ENCODE measurements around the gene HNRNPCL1.
"Not testable (repeated sequence)": the region's sequence is repeated elsewhere in the genome, so short reads cannot be mapped to it uniquely, and the experiment has no call there.

The HNRNPCL1 gene

GRCh38 chr1:12848620-12849019 is at the start of gene HNRNPCL1:
HNRNPCL1 (minus strand) TSS chr1:12848720; CDS start chr1:12848289, 431 bp downstream.
- not testable (repeated sequence) for DNase-seq

GRCh38 chr1:12898170-12898569 is 49.6 kb upstream of the HNRNPCL1 start, which contains the start of gene PRAMEF10:
PRAMEF10 (minus strand) TSS chr1:12898270; CDS start chr1:12895847, 2,423 bp downstream.
- DNase-seq: not testable (repeated sequence)

- not testable (repeated sequence) for DNase-seq
Observed at GRCh38 chr1:12886101-12886500, 37.6 kb upstream of the HNRNPCL1 start, which contains the start of gene PRAMEF4. PRAMEF4 (minus strand) TSS chr1:12886201; CDS start chr1:12883394, 2,807 bp downstream.

GRCh38 chr1:12878453-12878852 is 29.9 kb upstream of the HNRNPCL1 start:
- DNase-seq: not testable (repeated sequence)

GRCh38 chr1:12863131-12863880 is 14.8 kb upstream of the HNRNPCL1 start:
- DNase-seq: not testable (repeated sequence)

- DNase-seq: not testable (repeated sequence)
Observed at GRCh38 chr1:12856786-12857185, 8.3 kb upstream of the HNRNPCL1 start, which contains the start of gene PRAMEF2. PRAMEF2 (plus strand) TSS chr1:12857086; CDS start chr1:12859010, 1,924 bp downstream.

GRCh38 chr1:12851779-12852178 is 3.3 kb upstream of the HNRNPCL1 start:
- no peak for DNase-seq

GRCh38 chr1:12833251-12833650 is 15.3 kb downstream of the HNRNPCL1 start:
- DNase-seq: not testable (repeated sequence)

GRCh38 chr1:12831310-12831709 is 17.2 kb downstream of the HNRNPCL1 start, which contains the start of gene PRAMEF11:
PRAMEF11 (minus strand) TSS chr1:12831410; CDS start chr1:12828789, 2,621 bp downstream.
- DNase-seq: not testable (repeated sequence)

- DNase-seq: not testable (repeated sequence)
Observed at GRCh38 chr1:12819061-12819460, 29.5 kb downstream of the HNRNPCL1 start.

- no peak for DNase-seq
Observed at GRCh38 chr1:12811409-12811784, 37.1 kb downstream of the HNRNPCL1 start.

GRCh38 chr1:12810691-12811408 is 37.7 kb downstream of the HNRNPCL1 start:
- DNase-seq: no peak

GRCh38 chr1:12809933-12810332 is 38.6 kb downstream of the HNRNPCL1 start:
- no peak for DNase-seq

- no peak for DNase-seq
Observed at GRCh38 chr1:12799730-12800129, 48.8 kb downstream of the HNRNPCL1 start.

GRCh38 chr1:12798911-12799310 is 49.6 kb downstream of the HNRNPCL1 start:
- DNase-seq: no peak
